GM12892 (cell line): Measurements from ENCODE around the gene JAK2.

ENCODE experiments used
- POLR2AphosphoS5 ChIP-seq: IDR thresholded peaks from 2 replicates; pipeline ENCODE4 v1.6.1; 2011; ENCODE audit warnings: low read depth, low read length, control low read depth
- TAF1 ChIP-seq: IDR thresholded peaks from 2 replicates; pipeline ENCODE4 v1.6.1; 2011; ENCODE audit warnings: low read depth, mild to moderate bottlenecking, control low read depth, low read length, borderline replicate concordance

DNA sequence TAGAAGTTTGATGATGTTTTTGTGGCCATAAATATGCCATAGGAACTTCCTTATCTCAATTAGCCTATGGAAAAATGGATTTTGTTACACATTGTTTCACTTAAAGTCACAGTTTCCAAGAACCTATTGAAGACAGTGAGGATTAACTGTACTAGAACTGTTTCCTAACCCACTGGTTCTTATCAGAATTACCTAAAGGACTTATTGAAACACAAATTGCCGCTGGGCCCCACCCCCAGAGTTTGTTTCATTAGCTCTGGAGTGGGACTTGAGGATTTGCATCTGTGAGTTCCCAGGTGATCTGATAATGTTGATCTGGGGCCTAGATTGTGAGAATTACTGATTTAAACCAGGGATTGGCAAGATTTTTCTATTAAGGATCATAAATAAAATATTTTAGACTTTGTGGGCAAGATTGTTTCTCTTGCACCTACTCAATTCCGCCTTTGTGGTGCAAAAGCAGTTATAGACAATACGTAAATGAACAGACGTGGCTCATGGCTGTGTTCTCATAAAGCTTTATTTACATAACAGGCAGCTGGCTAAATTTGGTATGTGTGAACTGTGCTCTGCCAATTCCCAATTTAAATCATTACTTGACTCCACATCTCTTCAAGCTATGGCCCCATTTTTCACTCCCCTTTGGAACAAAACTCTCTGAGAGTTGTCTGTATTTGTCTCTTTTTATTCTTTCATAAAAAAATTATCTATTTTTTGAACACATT, 9.3 kb downstream of the JAK2 start:
- TF ChIP-seq TAF1 (no peak), POLR2AphosphoS5 (no peak)
